GF-D8 (cell line): ENCODE measurements around the gene UBE2H.
A peak's percentile ranks its signal among the peaks of the same experiment; 100 is the strongest.
"Not testable (repeated sequence)": the region's sequence is repeated elsewhere in the genome, so short reads cannot be mapped to it uniquely, and the experiment has no call there.

Experiments used
- DNase-seq: peaks from one replicate; lab custom pipeline; 2025; lab: John Stamatoyannopoulos, UW

The UBE2H gene

DNA sequence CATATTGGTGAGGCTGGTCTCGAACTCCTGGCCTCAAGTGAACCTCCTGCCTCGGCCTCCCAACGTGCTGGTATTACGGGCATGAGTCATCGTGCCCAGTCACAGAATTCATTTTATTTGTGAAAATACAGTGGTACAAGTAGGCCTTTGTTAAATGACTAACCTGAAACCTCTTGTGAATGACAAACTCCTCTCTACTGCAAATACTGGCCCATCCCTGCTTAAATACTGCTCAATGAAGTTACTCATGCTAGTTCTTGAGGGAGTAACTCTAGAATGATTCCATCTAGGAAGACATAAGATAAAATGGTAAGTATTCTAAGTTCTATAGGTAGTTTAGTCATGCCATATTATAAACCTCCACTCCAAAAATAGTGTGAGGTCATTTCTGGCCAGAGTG, 80.7 kb downstream of the UBE2H start:
- DNase-seq = no peak

DNA sequence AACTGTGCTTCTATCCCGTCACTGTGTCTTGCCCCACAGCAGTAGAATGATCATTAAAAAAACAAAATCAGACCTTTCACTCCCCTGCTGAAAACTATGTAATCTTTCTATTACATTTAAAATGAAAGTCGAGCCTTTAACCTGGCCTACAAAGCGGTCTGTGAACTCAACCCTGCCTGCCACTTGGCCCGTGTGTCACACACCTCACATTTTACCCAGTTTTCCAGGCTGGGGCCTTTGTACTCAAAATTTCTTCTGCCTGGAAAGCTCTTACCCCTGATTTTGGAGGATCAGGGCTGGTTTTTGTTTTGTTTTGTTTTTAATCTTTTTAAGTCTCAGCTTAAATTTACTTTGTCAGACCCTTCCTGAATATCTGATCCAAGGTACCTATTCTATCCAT, 82.1 kb downstream of the UBE2H start:
- DNase-seq = no peak

DNA sequence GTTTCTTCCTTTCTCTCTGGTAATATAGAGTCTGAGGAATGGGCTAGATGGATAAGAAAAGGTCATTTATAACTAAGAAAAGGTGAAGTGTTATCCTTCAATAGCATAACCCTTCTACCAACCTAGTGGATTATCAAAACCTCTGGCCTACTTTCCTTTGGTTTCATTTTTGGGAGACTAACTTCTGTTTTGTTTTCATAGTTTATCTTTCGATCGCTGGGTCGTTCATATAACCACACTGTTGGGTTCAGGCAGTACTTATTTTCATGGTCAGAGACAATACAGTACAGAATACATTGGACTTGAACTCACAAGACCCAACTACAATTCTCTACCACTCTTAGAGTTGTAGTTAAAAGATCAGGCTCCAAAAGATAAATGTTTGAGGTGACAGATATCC, 86.5 kb downstream of the UBE2H start:
- DNase-seq = no peak

DNA sequence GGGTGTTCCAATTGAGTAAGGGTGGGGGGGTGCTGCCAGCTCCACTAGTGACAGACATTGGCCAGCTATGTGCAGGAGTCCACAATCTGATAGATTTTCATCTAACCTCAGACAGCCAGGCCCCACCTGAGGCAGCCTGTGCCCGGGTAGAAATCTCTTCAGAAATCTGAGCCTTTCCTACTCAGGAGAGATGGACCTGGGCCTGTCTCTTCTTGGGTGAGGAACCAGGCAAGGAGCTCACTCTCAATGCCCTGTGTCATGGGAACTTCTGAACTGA, 86.9 kb downstream of the UBE2H start:
- DNase-seq = no peak

DNA sequence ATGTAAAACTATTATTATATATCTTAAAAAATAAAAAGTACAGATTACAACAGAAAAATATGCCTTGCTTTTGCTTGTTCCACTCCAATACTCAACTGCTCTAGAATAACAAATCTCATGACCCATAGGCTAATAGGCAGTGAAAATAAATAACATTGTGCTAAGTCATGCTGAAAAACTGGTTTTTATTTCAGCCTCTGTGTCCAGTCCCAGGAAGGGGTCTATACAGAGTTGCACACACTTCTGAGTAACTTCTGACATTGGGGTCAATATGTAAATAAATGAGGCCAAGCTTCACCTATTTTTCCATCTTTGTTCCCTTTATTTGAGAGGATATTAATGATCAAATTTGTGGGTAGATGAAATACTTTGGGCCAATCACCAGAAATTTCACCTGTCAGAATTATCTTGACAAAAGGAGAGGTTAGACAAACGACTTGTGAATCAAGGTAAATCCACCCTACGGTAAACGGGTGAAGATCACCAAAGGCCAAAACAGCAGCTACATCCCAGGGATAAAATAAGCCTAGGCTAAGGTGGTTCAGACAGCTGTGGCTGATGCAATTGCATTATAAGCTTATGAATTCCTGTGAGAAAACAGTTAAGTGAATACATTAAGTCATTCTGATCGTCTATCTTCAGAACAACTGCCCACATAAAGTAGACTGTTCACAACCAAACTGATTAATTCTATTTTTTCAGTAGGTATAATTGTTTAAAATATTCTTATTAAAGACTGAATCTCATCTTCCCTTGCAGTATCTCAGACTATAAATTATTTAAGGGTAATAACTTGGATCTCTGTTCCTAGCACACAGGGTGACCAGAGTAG, 87.5 kb downstream of the UBE2H start:
- no peak for DNase-seq

DNA sequence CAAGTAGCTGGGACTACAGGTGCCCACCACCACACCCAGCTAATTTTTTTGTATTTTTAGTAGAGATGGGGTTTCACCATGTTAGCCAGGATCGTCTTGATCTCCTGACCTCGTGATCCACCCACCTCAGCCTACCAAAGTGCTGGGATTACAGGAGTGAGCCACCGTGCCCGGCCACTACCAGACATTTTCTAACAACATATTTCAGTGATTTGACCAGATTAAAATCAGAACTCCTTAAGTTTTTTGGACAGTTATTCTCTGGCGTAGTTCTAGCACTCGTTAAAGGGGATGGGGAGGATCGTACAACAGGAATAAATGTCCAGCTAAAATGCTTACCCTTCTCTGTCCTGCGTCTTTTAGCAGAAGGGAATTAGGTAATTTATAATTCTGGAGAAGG, 88.1 kb downstream of the UBE2H start:
- DNase-seq = not testable (repeated sequence)

DNA sequence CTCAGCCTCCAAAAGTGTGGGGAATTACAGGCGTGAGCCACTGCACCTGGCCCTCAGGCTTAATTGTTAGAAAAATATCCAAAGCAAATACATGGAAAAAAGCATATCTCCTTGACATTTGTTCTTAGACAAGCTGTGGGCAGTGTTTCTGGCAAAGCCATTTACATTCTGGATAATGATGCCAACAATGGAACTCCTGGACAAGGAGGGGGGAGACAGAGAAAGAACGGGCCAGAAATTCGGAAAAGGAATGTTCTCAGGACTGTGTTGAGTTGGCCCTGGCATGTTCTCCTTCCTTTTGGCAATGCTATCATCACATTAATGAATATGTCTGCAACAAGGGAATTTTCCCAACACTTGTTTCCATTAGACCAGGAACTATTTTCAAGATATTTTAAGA, 88.7 kb downstream of the UBE2H start:
- DNase-seq = no peak

DNA sequence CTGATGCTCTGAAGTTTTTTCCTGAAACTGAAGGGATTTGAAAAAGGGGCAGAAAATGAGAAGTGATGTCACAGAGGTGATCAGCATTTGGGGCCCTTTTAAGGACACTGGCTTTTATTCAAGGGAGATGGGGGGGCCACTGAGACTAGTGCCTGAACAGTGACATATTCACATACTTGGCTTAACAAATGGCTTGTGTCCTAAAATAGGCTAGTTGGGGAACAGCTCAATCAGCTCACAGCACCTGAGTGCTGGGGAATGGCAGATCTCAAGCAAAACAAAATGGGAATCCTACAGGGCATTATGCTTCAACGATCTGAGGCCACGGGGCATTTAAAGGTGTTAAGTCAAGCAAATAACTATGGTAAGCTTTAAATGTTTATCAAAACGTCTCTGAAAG, 90.1 kb downstream of the UBE2H start:
- no peak for DNase-seq

DNA sequence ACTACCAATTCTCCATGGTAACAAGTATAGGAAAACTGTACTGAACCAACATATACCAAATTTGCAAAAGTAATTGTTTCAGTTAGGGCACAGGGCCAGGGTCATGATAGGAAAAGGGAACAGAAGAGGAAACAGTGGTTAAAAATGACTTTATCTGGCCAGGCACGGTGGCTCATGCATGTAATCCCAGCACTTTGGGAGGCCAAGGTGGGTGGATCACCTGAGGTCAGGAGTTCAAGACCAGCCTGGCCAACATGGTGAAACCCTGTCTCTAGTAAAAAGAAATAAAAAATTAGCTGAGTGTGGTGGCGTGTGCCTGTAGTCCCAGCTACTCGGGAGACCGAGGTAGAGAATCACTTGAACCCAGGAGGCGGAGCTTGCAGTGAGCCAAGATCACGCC, 92.0 kb downstream of the UBE2H start:
- peak; percentile 43 for DNase-seq

DNA sequence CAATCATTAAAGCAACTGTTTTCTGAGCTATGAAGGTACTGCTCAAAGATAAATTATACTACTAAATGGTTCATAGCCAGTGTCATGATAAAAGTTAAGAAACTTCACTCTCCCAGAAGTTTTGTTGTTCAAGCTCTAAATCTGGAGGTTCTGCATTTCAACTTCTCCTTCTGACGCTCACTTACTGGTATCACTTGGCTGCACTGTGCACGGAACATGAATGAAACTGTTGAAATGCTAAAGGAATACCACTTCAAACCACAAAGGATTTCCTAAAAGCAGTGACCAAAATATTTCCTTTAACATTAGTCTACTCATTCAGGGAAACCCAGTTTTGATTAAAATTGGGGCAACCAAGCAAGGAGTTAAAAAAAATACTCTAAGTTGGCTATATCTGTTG, 93.6 kb downstream of the UBE2H start:
- peak; percentile 75 for DNase-seq

DNA sequence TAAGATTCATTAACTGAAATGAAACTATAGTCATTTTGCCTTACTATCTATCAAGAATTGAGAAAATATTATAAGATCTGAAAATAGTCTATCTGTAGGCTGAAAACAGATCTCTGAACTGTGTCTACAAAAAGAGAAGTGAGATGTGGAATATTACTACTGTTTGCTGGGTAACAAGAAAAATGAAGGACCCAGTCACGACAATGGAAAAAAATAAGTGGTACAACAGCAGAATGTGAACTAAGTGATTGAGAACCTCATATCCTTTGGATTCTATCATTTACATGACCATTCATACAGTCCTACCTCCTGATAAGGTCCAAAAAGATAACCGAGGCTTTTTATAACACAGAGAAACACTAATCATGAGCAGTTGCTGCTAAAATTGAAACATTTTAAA, 94.3 kb downstream of the UBE2H start:
- no peak for DNase-seq

DNA sequence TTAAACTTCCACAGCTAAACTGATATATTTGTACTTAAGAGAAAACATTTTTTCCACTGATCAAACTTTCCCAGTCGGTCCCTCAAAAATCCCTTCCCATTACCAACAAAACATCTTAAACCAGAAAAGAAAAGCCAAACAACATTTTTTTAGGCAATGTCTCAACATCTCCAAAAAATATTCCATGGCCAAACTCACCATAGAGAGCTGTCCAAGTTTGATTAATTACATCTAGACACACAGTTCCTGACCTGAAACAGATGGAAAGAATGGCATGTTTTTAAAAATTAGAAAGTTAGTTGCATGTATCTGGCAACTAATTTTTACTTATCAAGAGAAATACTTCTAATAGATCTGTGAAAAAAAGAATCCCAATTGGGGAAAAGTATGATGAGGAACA, 95.4 kb downstream of the UBE2H start:
- DNase-seq = no peak

DNA sequence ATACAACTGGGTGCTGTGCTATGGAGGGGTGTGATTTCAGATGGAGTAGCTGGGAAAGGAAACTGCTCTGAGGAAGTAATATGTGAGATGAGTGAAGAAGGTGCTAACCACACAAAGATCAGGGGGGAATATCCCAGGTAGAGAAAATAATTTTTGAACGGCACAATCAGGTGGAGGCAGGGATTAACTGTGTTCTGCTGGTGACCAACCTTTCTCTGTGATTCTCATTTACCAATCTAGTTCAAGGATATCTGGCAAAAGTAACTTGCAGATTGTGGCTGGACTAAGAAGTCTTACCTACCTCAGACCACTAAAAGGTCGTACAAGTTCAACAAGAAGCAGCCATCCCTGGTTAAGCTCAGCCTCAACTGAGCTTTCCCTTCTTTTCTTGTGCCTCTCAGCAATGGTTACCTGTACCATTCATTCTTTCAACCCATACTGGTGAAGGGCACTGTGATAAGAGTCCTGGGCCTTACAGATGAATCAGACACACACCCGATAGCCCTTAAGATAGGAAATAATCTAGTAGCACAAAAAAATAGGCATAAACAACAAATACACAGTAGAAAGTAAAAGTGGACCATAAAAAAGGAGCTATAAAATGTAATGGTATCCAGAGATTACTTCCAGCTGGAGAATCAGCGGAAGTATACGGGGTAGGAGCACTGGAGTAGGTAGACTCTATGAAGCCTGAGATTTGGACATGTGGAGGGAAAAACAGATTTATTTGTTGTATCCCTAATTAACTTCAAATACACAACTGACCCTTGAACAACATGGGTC, 96.6 kb downstream of the UBE2H start:
- DNase-seq = no peak

DNA sequence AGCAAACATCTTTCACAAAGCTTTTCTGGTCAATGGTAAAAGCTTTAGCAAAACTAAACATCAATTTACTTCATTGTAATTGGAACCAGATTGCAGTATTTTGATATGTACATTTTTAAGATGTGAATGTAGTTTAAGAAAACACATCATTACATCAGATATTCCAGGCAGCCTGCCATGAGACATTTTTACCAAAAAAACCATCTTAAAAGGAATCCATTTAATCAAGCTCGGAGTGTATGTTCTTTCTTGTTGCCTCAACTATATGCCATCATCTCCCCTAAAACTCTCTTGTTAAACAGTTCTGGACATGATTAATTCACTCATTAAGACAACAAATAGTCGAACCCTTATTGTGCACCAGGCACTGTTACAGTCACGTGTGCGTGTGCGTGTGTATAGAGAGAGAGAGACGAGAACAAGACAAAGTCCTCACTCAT, 97.5 kb downstream of the UBE2H start:
- no peak for DNase-seq

DNA sequence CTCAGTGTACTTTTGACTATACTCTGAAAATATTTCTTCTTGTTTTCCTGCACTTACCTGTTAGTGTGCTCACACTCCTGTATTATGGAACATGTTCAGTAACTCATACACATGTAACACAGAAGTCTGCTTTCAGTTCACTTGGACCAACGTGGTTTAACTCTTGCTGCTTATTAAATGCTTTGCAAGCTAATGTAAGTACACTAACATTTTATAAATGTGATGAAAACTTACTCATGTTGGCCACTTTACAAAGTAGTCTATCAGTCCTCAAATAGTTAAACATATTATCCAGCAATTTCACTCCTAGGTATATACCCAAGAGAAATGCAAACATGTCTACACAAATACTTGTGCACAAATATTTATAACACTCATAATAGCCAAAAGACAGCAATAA, 98.4 kb downstream of the UBE2H start:
- DNase-seq = no peak

DNA sequence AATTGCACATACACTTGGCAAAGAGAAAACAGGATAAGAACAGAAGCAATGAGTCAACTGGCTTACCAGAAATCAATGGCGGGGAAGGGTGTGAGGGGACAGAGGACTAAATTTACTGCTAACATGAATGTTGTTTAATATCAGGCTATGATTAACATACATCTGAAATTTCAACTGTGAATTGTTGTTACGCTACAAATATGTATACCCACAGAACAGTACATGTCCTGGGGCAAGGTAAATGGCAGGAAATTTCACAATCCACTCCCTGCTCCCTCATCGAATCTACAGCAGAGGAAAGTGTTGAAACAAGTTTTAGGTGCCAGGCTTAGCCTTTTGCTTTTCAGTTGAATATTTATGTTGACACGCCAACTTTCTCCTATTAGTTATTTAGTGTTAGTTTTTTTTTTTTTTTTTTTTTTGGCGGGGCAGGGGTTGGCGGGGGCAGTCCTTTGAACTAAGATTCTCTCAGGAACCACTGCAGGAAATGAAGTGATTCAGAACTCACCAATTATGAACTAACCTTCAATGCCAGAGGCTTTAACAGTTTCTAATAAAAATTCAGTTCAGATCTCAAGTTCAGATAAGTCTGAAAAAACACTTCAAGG, 99.0 kb downstream of the UBE2H start:
- peak; percentile 26 for DNase-seq

DNA sequence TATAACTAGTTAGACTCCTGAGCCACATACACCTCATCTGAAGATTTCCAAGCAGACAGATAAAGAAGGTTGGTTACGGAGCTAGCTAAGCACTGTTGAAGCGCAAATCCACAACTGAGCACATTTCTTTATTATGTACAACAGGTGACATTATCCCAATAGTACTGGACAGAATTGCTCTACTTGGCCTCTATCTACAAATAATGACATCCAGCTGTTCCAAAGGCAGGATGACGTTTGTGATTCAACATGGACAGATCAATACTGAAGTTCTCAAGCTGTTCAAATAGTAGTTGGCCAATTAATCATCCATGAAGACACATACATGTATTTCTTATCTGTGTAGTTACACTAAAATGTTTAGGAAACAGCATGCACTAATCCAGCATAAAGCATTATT, 101.0 kb downstream of the UBE2H start:
- no peak for DNase-seq

DNA sequence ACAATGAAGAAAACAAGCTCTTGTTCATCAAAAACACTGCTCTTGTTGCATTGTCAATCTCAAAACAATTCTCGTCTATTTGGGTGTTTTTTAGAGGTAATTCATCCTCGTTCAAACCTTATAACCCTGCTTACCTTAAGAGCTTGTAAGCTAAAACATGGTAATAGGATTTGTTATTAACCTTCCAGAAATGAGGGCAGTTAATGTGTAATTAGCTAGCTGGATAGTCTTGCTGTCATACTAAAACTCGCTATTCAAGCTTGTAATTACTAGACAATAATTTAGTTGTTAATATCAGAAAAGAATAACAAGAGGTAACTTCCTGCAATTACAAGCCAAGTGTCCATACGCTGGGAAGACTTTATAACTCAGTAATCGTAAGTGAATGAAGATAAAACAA, 101.6 kb downstream of the UBE2H start:
- DNase-seq = no peak

DNA sequence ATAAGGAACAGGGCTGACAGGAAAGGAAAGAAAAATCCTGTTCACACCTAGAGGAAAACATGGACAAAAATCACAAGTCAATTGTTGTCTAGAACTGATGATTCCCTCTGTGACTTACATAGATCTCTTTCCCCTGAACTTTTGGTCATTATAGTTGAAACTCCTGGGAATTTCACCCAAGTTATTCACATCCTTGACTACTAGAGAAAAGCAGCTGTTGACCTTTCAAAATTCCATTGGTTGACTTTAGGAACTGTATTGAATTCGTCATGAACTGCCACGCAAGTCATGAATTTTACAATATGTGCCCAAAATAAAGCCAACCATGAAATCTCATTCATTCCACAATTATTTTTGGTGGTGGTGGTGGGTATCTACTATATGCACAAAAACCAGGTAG, 104.3 kb downstream of the UBE2H start:
- DNase-seq = no peak

DNA sequence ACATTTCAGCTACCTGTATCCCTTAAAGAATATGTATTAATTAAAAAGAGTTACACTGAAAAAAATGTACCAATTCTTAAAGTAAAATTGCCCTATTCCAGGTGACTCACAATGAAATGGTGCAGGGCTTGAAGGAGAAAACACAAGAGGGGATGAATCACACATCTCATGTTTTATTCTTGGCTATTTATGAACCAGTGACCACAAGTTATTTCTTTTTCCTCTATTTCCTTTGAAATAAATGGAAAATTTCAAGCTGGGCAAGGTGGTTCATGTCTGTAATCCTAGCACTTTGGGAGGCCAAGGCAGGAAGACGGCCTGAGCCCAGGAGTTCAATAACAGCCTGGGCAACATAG, 106.8 kb downstream of the UBE2H start:
- no peak for DNase-seq

DNA sequence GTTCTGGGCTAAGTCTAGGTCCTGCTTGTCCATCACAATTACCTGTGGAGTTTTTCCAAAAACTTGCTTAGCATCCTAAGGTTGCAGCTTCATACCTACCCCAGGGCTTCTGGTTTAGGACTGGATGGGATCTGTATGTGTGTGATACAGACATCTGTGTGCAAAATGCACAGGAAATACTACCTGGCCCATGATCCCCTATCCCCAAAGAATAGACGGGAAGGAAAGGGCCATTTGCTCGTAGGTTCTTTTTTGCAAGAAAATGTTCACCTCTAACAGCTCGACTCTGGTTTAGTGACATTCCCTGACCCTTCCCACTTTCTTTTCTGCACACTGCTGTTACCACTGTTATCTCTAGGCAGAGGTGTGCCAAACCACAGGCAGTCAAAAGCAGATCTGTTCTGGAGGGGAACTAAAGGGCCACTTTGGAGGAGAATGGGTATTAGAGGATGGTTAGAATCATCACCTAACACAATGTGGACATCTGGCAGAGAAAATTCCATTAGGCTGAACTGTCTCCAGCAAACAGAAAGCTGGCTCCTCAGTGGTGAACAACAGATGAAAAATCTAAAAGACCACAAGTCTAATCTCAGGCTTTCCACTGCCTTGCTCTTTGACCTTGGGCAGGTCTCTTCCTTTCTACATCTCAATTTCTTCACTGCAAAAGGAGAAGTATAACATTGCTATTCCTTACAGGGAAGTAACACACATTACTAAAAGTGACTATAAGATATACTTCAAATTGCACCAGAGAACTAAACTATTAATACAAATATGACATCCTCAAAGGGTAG, 107.4 kb downstream of the UBE2H start:
- peak; percentile 35 for DNase-seq

DNA sequence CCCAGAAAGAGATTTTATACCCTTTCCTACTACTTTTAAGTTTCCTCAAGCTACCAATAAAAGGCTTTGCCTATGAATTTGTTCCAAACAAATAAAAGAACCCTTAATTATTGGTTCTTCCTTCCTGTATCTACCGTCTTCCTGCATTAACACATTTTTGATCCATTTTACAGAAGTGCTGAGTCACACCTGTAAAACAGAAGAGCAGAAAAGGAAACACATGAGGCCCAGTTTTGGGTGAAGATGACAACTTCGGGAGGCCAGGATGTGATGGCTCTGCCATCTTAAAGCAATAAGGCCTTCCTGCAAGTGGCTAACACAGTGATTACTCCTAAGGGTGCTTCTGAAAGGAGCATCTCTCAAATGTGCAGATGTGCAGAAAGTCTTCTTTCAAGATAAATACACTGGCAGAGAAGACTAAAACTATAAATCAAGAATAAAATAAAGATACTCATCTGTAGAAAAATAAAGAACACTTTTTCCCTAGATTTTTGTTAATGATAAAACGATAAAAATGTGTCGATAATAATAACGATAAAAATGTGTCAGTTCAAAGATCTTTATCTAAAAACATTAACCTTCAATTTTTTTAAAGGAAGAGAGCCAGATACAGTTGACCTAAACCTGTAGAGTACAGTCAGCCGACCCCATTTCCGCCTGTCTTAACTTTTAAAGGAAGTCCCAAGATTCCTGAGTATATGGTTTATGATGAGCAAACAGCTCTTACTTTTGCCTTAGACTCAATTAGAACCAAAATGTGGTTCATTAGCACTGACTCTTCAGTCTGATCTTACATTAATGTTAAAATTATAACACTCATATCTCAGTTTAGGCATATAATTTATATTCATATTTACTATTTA, 108.6 kb downstream of the UBE2H start:
- DNase-seq = peak; percentile 18
